A549 (cell line): ENCODE data around the gene GNAI2.

Experiments
- NR3C1 ChIP-seq: fragments of >200 bp; sonication (Bioruptor Twin); formaldehyde crosslinking; IDR thresholded peaks from 3 replicates; pipeline ENCODE4 v1.6.1; 2017
- POLR2A ChIP-seq: IDR thresholded peaks from 2 replicates; pipeline ENCODE4 v1.6.1; 2012; ENCODE audit warnings: mild to moderate bottlenecking, low read length
- ZSCAN20 ChIP-seq: fragments of 250-450 bp; sonication (Bioruptor Pico); IDR thresholded peaks from 2 replicates; pipeline ENCODE4 v1.8.0; 2022; ENCODE audit warnings: mild to moderate bottlenecking, moderate library complexity
- TF ChIP-seq, protein P1 (sequence below): IDR thresholded peaks from 2 replicates; pipeline ENCODE4 v1.6.1; 2012

- TF ChIP-seq ZSCAN20 = no peak
- no peak for TF ChIP-seq NR3C1
- no peak for TF ChIP-seq POLR2A
- TF ChIP-seq, protein P1, sequence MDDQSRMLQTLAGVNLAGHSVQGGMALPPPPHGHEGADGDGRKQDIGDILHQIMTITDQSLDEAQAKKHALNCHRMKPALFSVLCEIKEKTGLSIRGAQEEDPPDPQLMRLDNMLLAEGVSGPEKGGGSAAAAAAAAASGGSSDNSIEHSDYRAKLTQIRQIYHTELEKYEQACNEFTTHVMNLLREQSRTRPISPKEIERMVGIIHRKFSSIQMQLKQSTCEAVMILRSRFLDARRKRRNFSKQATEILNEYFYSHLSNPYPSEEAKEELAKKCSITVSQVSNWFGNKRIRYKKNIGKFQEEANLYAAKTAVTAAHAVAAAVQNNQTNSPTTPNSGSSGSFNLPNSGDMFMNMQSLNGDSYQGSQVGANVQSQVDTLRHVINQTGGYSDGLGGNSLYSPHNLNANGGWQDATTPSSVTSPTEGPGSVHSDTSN = no peak
Observed at GRCh38 chr3:50193746-50194127, 42.3 kb upstream of the GNAI2 start.
